ENCODE data around the gene CALCR. TPM values are rescaled to one million over a fixed set of nuclear protein-coding genes. Genes with fewer than 3 reads are reported as not detected.

CALCR gene
- total and polyA plus RNA-seq, 4 donors, result 0.04 to 0.20 (median 0.09) TPM

DNA sequence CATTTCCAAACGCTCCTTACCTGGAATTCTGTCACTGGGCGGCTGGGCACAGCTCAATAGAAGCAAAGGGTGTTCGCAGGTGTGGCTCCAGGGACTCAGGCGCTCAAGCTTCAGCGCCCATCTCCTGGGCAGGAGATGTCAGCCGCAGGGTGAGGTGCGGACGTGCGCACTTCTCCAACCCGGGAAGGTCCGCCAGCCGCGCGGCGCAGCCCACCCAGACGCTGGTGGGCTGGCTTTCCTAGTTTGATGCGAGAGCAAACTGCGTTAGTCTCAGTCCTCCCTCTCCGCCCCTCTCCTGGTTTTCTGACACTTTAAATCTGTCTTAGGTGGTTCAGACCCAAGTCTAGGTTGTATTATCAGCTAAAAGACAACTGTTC, 267 bp downstream of the CALCR start:
- H3K9me3 ChIP-seq (ENCODE audit: control insufficient read depth in 4 of 4, insufficient read depth in 3 of 4, low read length in 3 of 4), result peaks cover 0 to 4% (median 0%) of the 10 kb centered on the region in 4 donors
- no peak overlapping the region for H3K4me3 ChIP-seq
- DNase-seq (peak in 1 of 3 donors; percentile 2), ATAC-seq (ENCODE audit: insufficient read depth, low FRiP score) (no peak)
- H3K4me1 ChIP-seq (ENCODE audit: control insufficient read depth in 5 of 5, insufficient read depth in 5 of 5, low read length in 5 of 5), result peaks cover 0 to 10% (median 0%) of the 10 kb centered on the region in 5 donors
- peaks cover 16 to 53% (median 36%) of the 10 kb centered on the region in 3 donors for H3K27me3 ChIP-seq (ENCODE audit: control insufficient read depth in 3 of 3, insufficient read depth in 3 of 3, low read length in 2 of 3)
- TF ChIP-seq, protein P1, sequence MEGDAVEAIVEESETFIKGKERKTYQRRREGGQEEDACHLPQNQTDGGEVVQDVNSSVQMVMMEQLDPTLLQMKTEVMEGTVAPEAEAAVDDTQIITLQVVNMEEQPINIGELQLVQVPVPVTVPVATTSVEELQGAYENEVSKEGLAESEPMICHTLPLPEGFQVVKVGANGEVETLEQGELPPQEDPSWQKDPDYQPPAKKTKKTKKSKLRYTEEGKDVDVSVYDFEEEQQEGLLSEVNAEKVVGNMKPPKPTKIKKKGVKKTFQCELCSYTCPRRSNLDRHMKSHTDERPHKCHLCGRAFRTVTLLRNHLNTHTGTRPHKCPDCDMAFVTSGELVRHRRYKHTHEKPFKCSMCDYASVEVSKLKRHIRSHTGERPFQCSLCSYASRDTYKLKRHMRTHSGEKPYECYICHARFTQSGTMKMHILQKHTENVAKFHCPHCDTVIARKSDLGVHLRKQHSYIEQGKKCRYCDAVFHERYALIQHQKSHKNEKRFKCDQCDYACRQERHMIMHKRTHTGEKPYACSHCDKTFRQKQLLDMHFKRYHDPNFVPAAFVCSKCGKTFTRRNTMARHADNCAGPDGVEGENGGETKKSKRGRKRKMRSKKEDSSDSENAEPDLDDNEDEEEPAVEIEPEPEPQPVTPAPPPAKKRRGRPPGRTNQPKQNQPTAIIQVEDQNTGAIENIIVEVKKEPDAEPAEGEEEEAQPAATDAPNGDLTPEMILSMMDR (IDR thresholded peaks at IDR 0.05; ENCODE audit: control extremely low read depth, extremely low read depth), result no peak
- H3K27ac ChIP-seq (ENCODE audit: low read depth in 1 of 2, low read length in 1 of 2), result no peak overlapping the region
- no peaks in the 10 kb centered on the region for H3K36me3 ChIP-seq (ENCODE audit: control insufficient read depth in 4 of 4, insufficient read depth in 4 of 4, low read length in 4 of 4)
- 3 to 4% methylated on average over 19 of the region's 19 CpGs for WGBS, 2 donors
- H3K9ac ChIP-seq (ENCODE audit: insufficient read depth in 1 of 2, low read length in 2 of 2), result no peak overlapping the region

DNA sequence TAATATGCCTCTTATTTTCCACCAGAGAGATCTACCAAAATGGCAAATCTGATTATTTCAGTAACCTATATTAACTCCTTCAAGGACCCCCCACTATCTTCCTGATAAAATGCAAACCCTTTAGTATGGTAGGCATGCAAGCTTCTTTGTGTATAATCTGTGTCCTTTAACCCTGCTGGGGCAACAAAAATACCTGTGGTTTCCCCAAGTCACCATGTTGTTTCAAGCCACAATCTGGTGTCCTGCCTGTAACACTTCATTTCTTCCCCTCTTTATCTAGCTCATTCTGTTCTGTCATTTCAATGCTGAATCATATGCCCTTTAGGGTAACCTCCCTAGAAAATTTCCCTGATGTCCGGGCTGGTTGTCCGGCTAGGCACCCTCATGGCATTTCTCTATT, 5.3 kb downstream of the CALCR start:
- WGBS, 2 donors, result 93 to 96% methylated on average over 2 of the region's 2 CpGs
- Histone ChIP-seq H3K36me3 (ENCODE audit: control insufficient read depth in 4 of 4, insufficient read depth in 4 of 4, low read length in 4 of 4) (no peaks in the 10 kb centered on the region), H3K4me1 (ENCODE audit: control insufficient read depth in 5 of 5, insufficient read depth in 5 of 5, low read length in 5 of 5) (peaks cover 0 to 1% (median 0%) of the 10 kb centered on the region in 5 donors), H3K4me3 (no peak overlapping the region), H3K27ac (ENCODE audit: low read depth in 1 of 2, low read length in 1 of 2) (no peak overlapping the region), H3K9me3 (ENCODE audit: control insufficient read depth in 4 of 4, insufficient read depth in 3 of 4, low read length in 3 of 4) (no peaks in the 10 kb centered on the region), H3K9ac (ENCODE audit: insufficient read depth in 1 of 2, low read length in 2 of 2) (no peak overlapping the region), H3K27me3 (ENCODE audit: control insufficient read depth in 3 of 3, insufficient read depth in 3 of 3, low read length in 2 of 3) (peaks cover 3 to 23% (median 8%) of the 10 kb centered on the region in 3 donors)
- DNase-seq (no peak), ATAC-seq (ENCODE audit: insufficient read depth, low FRiP score) (no peak)
- TF ChIP-seq, protein P1 (IDR thresholded peaks at IDR 0.05; ENCODE audit: control extremely low read depth, extremely low read depth), result no peak

DNA sequence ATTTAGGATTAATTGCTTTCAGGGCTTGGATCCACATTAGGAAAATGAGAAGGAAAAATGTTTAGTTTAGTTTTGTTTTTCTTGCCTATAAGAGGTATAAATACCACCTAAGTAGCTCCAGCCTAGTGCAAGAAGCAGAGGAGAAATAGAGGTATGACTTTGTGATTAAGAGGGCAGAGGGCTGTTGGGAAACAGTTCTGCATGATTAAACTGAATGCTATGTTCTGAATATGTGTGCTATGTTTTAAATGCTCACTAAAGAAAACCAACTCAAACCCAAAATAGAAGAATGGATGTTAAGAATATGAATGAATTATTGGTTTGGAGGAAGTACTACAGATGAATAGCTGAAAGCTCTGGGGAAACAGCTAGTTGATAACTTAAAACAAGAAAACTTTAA, 7.6 kb downstream of the CALCR start:
- no peaks in the 10 kb centered on the region for H3K4me1 ChIP-seq (ENCODE audit: control insufficient read depth in 5 of 5, insufficient read depth in 5 of 5, low read length in 5 of 5)
- H3K27me3 ChIP-seq (ENCODE audit: control insufficient read depth in 3 of 3, insufficient read depth in 3 of 3, low read length in 2 of 3), result peaks cover 0 to 5% (median 0%) of the 10 kb centered on the region in 3 donors
- no peak overlapping the region for H3K9ac ChIP-seq (ENCODE audit: insufficient read depth in 1 of 2, low read length in 2 of 2)
- H3K27ac ChIP-seq (ENCODE audit: low read depth in 1 of 2, low read length in 1 of 2), result no peak overlapping the region
- H3K4me3 ChIP-seq, result no peak overlapping the region
- ATAC-seq (ENCODE audit: insufficient read depth, low FRiP score) (no peak), DNase-seq (no peak)
- TF ChIP-seq, protein P1 (IDR thresholded peaks at IDR 0.05; ENCODE audit: control extremely low read depth, extremely low read depth), result no peak
- no peaks in the 10 kb centered on the region for H3K9me3 ChIP-seq (ENCODE audit: control insufficient read depth in 4 of 4, insufficient read depth in 3 of 4, low read length in 3 of 4)
- H3K36me3 ChIP-seq (ENCODE audit: control insufficient read depth in 4 of 4, insufficient read depth in 4 of 4, low read length in 4 of 4), result no peaks in the 10 kb centered on the region

DNA sequence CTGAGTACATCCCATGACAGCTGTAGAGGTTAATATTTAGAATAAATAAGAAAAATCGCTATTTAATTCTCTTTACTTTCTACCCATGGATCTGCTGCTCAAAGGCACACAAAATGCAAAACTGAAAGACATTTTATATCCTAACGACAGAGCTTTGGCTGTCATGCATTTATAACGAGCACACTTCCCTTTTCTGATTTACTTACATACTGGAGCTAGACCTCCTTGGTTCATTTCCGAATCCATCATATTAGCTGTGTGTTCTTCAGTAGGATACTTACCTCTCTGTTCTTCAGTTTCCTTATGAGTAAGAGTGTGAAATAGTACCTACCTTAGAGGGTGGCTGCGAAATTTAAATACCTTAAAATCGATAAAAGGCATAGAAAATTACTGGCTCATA, 10.9 kb downstream of the CALCR start:
- no peaks in the 10 kb centered on the region for H3K4me1 ChIP-seq (ENCODE audit: control insufficient read depth in 5 of 5, insufficient read depth in 5 of 5, low read length in 5 of 5)
- 58 to 61% methylated on average over 6 of the region's 6 CpGs for WGBS, 2 donors
- no peaks in the 10 kb centered on the region for H3K36me3 ChIP-seq (ENCODE audit: control insufficient read depth in 4 of 4, insufficient read depth in 4 of 4, low read length in 4 of 4)
- no peaks in the 10 kb centered on the region for H3K27me3 ChIP-seq (ENCODE audit: control insufficient read depth in 3 of 3, insufficient read depth in 3 of 3, low read length in 2 of 3)
- DNase-seq (no peak), ATAC-seq (ENCODE audit: insufficient read depth, low FRiP score) (no peak)
- H3K9me3 ChIP-seq (ENCODE audit: control insufficient read depth in 4 of 4, insufficient read depth in 3 of 4, low read length in 3 of 4), result no peaks in the 10 kb centered on the region
- no peak overlapping the region for H3K27ac ChIP-seq (ENCODE audit: low read depth in 1 of 2, low read length in 1 of 2)
- no peak overlapping the region for H3K4me3 ChIP-seq
- TF ChIP-seq, protein P1 (IDR thresholded peaks at IDR 0.05; ENCODE audit: control extremely low read depth, extremely low read depth), result no peak
- no peak overlapping the region for H3K9ac ChIP-seq (ENCODE audit: insufficient read depth in 1 of 2, low read length in 2 of 2)

Data from lung (tissue), 12 donors.